Upper lobe of left lung (tissue), 4 donors: Measurements from ENCODE around the gene TMEM190.

ENCODE experiments used
- POLR2A ChIP-seq, 4 donors: fragments of 450-650 bp; IDR thresholded peaks; one replicate each; pipeline ENCODE4 v1.5.1; 2016 to 2017; ENCODE audit warnings: antibody characterized with exemption in 4 of 4, mild to moderate bottlenecking in 2 of 4
- POLR2AphosphoS5 ChIP-seq, 2 donors: sonication (generic); formaldehyde crosslinking; IDR thresholded peaks; one replicate each; pipeline ENCODE4 v1.5.1; 2017; ENCODE audit warnings: antibody characterized with exemption in 2 of 2
- TF ChIP-seq, protein P1 (sequence below), 6 experiments: fragments of 450-650 bp in 4 of 6; fragments of 200-600 bp in 2 of 6; sonication (generic) in 2 of 6; IDR thresholded peaks; one replicate each; pipeline ENCODE4 v1.5.1; 2016 to 2019; ENCODE audit warnings: antibody characterized with exemption in 6 of 6

- TF ChIP-seq POLR2A (IDR thresholded peaks at IDR 0.05), result no peak
- TF ChIP-seq, protein P1, sequence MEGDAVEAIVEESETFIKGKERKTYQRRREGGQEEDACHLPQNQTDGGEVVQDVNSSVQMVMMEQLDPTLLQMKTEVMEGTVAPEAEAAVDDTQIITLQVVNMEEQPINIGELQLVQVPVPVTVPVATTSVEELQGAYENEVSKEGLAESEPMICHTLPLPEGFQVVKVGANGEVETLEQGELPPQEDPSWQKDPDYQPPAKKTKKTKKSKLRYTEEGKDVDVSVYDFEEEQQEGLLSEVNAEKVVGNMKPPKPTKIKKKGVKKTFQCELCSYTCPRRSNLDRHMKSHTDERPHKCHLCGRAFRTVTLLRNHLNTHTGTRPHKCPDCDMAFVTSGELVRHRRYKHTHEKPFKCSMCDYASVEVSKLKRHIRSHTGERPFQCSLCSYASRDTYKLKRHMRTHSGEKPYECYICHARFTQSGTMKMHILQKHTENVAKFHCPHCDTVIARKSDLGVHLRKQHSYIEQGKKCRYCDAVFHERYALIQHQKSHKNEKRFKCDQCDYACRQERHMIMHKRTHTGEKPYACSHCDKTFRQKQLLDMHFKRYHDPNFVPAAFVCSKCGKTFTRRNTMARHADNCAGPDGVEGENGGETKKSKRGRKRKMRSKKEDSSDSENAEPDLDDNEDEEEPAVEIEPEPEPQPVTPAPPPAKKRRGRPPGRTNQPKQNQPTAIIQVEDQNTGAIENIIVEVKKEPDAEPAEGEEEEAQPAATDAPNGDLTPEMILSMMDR (IDR thresholded peaks at IDR 0.05), result no peak
- TF ChIP-seq POLR2AphosphoS5 (IDR thresholded peaks at IDR 0.05), result no peak
Observed at GRCh38 chr19:55358943-55359908, 17.4 kb upstream of the TMEM190 start.
